HG03039 (cell line): Measurements from ENCODE around the gene CCDC89.

Source experiments
- ATAC-seq: cut with Tn5 transposase; IDR thresholded peaks from one replicate; pipeline ENCODE4 v1.9.1; 2021; ENCODE audit warnings: mild to moderate bottlenecking, moderate library complexity; ENCODE audit not compliant: unreplicated experiment

Gene CCDC89

GRCh38 chr11:85685820-85686459, at the start of gene CCDC89:
CCDC89 (minus strand) TSS chr11:85686195; CDS start chr11:85686130, 65 bp downstream.
- ATAC-seq = no peak

DNA sequence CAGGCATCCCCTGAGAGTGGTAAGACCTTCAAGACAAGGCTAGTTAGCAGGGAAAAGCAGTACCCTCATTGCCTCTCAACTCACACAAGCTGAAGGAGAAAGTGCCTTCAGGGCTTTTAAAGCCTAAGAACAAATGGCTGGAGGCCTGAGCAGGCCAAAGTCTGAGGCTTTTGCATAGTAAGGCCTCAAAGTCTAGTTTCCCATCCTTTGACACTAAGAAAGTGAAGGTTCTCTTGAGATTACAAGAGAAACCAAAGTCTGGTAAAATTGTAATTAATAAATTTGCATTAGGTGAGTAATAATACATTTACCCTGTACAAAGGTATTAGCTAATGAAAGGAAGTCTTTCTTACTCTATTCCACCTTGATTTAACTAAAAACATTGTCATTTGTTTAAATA, 47.0 kb upstream of the CCDC89 start:
- ATAC-seq = no peak

DNA sequence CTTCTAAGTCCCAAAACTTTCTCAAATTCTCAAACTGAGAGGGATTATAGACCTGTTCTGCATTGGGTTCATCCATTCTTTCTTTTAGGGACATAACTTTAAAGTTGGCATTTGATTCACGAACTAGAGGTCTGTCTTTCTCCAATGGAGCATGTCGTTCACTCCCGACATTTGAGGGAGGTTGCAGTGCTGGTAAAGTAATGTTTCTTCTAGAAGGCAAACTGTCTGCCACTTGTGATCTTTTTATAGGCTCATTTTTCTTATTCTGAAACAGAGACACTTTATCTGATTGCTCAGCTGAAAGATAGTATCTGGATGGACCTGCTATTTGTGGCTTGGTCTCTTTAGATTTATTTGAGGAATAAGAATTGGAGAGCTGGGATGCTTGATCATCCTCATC, 40.4 kb upstream of the CCDC89 start:
- no peak for ATAC-seq

DNA sequence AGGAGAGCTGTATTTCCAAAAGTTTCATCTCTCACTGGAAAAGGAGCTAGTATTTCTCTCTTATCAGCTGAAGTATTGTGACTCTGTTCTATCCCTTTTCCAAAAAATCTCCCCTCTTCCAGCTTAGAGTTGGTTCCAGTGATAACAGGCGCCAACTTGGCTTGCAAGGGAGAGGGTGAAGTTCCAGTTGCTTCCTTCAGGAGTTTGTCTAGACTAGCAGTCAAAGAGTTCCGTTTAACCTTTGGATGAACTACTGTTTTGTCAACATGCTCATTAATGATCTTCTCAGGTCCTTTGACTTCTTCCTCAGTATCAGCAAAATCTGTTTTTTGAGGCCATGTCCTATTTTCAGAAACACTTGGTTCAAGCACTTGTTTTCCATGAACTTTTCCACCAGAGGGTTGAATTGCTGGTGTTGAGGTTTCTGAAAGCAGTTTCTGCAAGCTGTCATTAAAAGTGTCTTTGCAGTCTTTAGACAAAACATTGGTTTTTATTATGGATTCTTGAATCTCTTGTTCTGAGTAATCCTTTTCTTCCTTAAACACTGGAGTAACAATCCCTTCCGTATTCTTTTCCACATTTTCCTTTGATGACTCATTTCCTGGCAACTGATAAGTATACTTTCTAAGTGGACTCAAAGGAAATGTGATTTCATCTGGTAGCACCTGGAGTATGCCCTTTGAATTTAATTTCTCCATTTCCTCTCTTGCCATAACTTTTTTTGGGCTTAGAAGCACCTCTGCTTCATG, 39.7 kb upstream of the CCDC89 start:
- no peak for ATAC-seq

DNA sequence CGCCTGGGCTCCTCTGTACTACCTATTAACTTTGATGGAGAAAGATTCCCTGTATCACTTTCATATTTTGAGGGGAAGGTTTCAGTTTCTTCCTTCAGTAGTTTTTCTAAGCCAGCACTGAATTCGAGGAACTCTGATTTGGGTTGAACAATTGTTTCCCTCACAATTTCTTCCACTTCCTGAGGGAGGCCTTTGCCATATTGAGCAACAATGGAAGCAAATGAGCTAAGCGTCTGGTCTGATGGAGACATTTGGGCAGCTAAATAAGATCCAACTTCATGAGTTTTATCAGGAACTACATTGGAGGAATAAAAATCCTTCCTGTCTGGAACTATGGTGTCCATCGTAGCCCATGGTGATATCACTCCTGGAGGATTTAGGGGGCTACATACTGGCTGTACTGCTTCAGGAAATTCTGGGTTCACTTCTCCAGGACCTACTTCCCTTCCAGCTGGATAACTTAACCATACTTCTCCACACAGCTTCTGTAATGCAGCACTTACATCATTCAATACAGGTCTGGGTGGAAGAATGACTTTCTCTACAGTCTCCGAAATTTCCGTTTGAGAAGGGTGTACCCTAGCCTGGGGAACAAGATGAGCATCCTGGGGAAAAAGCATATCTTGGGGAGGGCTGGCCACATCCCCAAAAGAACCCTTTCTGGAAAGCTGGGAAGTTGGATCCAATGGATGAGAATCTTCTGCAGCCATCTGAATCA, 38.9 kb upstream of the CCDC89 start:
- ATAC-seq = no peak

GRCh38 chr11:85723088-85723487, 37.1 kb upstream of the CCDC89 start:
- ATAC-seq = no peak

DNA sequence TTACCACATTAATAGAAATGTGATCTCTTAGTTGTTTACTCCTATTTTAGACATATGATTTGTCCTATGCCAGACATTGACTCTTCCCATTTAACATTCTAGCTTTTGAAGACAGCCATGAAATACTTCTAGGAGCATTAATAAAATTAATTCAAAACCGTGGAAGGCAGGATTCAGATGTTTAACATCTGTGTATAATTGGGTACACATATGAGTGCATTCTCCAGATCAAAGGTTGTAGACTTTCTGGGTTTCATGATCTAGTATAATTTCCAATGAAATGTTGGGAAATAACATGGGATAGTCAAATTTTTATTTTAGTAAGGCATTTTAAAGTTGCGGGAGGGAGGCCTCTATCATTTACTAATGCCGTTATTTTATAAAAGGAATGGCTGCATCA, 35.2 kb upstream of the CCDC89 start:
- ATAC-seq = no peak

GRCh38 chr11:85718991-85719807, 33.2 kb upstream of the CCDC89 start:
- no peak for ATAC-seq

GRCh38 chr11:85718126-85718943, 32.3 kb upstream of the CCDC89 start:
- no peak for ATAC-seq

GRCh38 chr11:85717429-85717828, 31.4 kb upstream of the CCDC89 start:
- ATAC-seq = no peak

DNA sequence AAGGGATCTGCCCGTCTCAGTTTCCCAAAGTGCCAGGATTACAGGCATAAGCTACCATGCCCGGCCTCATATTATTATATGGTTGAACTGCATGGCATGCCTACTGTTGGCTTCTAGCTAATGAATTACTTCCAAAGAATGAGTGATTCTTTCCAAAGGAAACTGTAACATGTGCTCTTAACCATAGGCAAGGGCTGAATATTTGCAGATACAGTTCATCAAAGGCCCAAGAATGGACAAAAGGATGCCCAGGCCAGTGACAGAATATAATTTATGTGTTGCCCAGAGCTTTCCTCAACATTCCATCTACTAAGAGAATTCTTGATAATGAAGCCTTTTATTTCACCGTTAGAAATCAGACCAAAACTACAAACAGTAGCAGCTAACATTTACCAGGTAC, 27.0 kb upstream of the CCDC89 start:
- ATAC-seq = no peak

GRCh38 chr11:85710917-85711316, 24.9 kb upstream of the CCDC89 start:
- no peak for ATAC-seq

DNA sequence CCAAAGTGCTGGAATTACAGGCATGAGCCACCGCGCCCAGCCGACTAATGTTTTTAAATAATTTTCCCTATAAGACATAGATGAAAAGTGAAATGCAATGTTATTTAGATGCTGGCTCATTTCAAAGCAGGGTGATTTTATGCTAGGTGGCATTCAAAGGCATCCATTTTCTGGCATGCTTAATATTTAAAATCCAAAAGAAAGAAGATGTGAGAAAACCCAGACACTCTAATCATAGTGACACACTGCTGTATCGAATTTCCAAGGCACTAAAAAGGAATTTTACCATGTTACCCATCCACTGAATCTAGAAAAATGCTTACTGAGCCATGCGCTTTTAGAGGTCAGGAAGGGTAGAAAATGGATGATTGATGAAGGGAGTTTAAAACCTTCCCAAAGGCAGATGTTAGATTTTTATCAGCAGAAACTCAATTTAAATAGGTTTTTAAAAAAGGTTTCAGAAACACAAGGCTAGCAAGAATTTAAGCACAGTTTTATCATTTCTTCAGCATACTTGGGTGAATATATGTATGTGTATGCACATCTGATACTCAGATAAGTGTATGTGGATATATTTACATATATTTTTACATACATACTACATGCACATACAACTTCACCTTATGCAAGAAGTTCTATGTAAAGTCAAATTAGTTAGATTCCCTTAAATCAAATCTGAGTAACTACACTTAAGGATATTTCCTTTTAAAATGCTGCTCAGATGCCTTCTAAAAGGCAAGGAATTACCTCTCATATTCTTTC, 24.1 kb upstream of the CCDC89 start:
- no peak for ATAC-seq

DNA sequence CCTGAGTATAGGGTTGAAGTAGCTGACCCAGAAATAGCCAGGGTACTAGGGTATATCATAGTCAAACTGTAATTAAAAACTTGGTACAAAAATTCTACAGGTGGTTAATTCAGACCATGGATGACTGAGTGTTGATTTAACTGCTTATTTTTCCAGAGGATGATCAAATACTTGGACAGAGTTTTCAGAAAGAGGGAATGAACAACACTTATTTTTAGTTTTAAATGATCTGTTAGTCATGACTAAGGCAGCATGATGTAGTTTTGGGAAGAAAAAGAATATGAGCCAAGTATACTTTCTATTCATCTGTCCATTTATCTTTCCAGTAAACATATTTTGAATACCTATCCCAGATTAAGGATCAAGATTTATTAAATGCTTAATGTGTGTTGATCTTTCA, 19.8 kb upstream of the CCDC89 start:
- ATAC-seq = no peak

DNA sequence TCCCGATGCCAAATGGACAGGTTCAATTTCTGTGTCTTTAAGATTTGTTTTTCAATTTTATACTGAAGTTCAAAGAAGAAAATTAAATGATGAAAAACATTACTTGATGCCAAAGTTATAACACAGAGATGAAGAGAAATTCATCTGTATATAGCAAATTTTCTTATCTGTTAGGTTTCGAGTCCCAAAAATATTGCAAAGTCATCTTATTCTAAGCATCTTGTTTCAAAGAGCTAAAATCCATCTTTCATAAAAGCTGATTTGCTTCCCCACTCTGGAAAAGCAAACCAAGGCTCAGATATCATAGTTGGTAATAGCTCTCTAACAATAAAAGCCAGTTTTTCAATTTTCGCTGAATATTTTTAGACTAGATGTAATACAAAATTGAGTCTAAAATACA, 19.0 kb upstream of the CCDC89 start:
- no peak for ATAC-seq

- ATAC-seq = peak; percentile 76
Measured at GRCh38 chr11:85699957-85700741, 14.2 kb upstream of the CCDC89 start.

DNA sequence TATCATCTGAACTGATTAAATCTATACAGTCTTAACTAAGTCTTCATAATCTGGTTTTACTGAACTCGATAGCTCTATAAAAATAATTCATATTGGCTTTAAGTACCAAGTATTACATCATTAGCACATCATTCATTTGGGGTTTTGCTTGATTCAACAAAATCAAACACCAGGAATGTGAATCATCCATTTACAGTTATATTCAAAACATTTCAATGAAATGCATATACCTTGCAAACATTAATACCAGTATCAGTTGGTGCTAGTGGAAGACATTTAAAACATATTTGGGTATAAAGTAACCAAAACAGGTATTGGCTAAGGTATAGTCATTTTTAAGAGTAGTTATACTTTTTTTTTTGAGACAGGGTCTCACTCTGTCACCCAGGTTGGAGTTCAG, 12.2 kb upstream of the CCDC89 start:
- no peak for ATAC-seq

- no peak for ATAC-seq
Measured at GRCh38 chr11:85697747-85698146, 11.8 kb upstream of the CCDC89 start.

GRCh38 chr11:85695546-85695945, 9.6 kb upstream of the CCDC89 start:
- no peak for ATAC-seq
